Measurements from ENCODE around the gene FN1. TPM values are rescaled to one million over a fixed set of nuclear protein-coding genes. Genes with fewer than 3 reads are reported as not detected.

Gene FN1
- total RNA-seq, 6 experiments from 2014 or later: 938 to 2,279 (median 1,324) TPM

DNA sequence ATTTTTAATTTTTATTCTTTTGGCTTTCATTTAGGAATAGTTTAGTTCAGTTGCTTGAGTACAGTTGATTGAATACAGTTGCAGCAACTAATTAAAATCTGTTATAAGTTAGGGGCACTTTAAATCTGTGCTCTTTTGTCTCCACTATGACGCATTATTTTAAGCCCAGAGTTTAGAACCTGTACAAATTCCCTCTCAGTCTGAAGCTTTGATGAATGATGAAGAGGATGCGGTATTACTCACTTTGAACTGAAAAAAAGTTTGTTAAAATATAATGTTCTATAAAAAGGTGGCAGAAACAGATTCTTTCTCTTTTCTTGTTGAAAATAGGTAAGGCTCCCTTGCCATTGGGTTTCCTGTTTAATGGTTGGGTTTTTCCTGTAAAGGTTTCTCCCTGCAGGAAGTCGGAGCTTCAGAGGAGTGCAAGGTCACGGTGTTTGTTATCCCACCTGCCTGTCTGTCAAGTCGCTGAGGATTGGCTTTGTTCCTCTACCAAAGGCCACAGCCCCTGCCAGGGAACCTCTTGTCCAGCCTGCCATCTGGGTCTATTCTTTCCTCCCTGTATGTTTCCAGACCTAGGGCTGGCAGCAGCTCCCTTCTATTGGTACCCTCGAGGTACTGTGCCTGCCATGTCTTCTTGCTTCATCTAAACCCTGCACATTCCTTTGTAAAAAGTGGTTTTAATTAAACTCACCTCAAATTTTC, 43.8 kb upstream of the FN1 start:
- 72% methylated on average over 6 of the region's 6 CpGs for WGBS (ENCODE audit: insufficient coverage, low coverage, low lambda C conversion rate, missing lambda C conversion rate)
- no peaks in the 10 kb centered on the region for H3K36me3 ChIP-seq
- no peaks in the 10 kb centered on the region for H3K4me1 ChIP-seq
- H3K27ac ChIP-seq: no peak overlapping the region
- TF ChIP-seq, protein P1, sequence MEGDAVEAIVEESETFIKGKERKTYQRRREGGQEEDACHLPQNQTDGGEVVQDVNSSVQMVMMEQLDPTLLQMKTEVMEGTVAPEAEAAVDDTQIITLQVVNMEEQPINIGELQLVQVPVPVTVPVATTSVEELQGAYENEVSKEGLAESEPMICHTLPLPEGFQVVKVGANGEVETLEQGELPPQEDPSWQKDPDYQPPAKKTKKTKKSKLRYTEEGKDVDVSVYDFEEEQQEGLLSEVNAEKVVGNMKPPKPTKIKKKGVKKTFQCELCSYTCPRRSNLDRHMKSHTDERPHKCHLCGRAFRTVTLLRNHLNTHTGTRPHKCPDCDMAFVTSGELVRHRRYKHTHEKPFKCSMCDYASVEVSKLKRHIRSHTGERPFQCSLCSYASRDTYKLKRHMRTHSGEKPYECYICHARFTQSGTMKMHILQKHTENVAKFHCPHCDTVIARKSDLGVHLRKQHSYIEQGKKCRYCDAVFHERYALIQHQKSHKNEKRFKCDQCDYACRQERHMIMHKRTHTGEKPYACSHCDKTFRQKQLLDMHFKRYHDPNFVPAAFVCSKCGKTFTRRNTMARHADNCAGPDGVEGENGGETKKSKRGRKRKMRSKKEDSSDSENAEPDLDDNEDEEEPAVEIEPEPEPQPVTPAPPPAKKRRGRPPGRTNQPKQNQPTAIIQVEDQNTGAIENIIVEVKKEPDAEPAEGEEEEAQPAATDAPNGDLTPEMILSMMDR (IDR thresholded peaks at IDR 0.05): no peak
- no peak for TF ChIP-seq POLR2A (IDR thresholded peaks at IDR 0.05)
- intact Hi-C loops (cut with DNase I): no loop called here
- DNase-seq (no peak), ATAC-seq (no peak)
- H3K4me3 ChIP-seq: no peak overlapping the region
- H3K27me3 ChIP-seq: peaks cover 0 to 8% of the 10 kb centered on the region in 2 donors
- H3K9me3 ChIP-seq: no peaks in the 10 kb centered on the region

DNA sequence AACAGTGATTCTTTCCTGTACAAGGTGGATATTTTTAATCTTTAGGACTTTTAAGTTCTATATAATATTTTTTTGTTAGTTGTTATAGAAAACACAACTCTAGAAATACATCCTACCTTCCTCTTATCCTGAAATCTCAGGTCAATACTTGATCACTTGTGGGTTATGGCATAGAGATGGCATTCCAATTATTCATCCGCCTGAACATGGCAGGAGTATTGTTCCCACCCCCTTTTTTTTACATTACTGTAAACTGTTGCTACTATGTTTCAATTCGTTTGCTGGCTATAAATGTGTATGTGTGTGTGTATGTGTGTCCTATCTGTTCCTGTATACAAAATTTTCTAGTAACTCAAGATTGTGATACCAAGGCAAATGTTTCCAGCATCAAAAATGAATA, 43.3 kb upstream of the FN1 start:
- Histone ChIP-seq H3K27ac (no peak overlapping the region), H3K4me1 (no peaks in the 10 kb centered on the region), H3K36me3 (no peaks in the 10 kb centered on the region), H3K9me3 (no peaks in the 10 kb centered on the region), H3K27me3 (peaks cover 0 to 8% of the 10 kb centered on the region in 2 donors), H3K4me3 (no peak overlapping the region)
- 81% methylated on average over 2 of the region's 2 CpGs for WGBS (ENCODE audit: insufficient coverage, low coverage, low lambda C conversion rate, missing lambda C conversion rate)
- DNase-seq: no peak
- no peak for ATAC-seq
- intact Hi-C loops (cut with DNase I): no loop called here
- TF ChIP-seq, protein P1 (IDR thresholded peaks at IDR 0.05): no peak
- no peak for TF ChIP-seq POLR2A (IDR thresholded peaks at IDR 0.05)

DNA sequence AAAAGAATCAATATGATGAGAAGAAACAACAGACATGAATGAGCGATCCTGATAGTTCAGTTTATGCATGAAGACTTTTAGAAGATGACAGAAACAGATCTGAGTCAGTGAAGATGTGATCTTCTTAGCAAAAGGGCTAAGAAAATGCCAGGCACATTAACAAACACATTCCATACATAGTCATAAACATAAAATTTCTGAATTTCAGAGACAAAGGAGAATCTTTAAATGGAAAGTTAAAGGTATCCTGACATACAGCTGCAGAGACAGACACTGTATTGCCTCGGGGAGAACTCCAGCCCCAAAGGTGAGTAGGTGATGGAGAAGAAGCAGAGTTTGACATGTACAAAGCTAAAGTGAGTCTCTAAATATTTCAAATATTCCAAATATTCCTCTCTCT, 40.6 kb upstream of the FN1 start:
- 57% methylated on average over 2 of the region's 2 CpGs for WGBS (ENCODE audit: insufficient coverage, low coverage, low lambda C conversion rate, missing lambda C conversion rate)
- Histone ChIP-seq H3K4me1 (no peaks in the 10 kb centered on the region), H3K4me3 (no peak overlapping the region), H3K36me3 (no peaks in the 10 kb centered on the region), H3K9me3 (no peaks in the 10 kb centered on the region), H3K27ac (no peak overlapping the region), H3K27me3 (no peaks in the 10 kb centered on the region)
- ATAC-seq: no peak
- intact Hi-C loops (cut with DNase I): no loop called here
- no peak for TF ChIP-seq POLR2A (IDR thresholded peaks at IDR 0.05)
- TF ChIP-seq, protein P1 (IDR thresholded peaks at IDR 0.05): no peak
- DNase-seq: no peak

DNA sequence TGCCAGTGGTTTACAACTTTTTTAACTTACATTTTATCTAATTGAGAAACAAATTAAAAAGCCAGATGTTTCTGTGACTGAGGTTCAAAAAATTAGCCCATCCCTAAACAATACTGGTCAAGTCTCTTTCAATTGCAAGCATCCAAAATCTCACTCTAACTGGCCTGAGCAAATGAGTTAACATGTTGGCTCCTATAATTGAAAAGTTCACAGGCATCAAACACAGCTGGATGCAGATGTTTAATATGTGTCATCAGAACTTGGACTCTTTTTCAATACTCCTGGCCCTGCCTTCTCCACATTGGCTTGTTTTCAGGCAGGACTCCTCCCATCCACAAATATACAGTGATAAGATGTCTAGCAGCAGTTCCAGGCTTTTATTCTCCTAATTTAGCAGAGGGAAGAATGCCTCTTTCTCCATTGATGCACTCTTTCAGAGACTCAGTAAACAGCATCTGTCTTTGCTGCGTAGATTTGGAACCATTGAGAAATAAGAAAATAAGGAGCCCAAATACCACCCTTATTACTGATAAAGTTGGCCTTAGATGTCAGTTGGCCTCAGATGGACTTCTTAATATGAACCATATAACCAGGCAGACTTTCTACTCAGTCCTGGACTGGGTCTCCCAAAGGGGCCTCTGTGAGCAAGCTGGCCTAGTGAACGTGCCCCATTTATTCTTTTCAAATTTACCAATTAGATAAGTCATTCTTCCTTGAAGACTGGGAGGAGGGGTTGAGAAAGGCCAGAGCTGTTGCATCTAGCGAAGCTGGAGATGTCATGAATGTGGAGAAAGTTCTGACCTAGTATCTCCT, 30.4 kb upstream of the FN1 start:
- intact Hi-C loops (cut with DNase I): no loop called here
- WGBS (ENCODE audit: insufficient coverage, low coverage, low lambda C conversion rate, missing lambda C conversion rate): 70% methylated on average over 3 of the region's 3 CpGs

More for the DNA sequence above, 30.4 kb upstream of the FN1 start:
- Histone ChIP-seq H3K4me3 (no peak overlapping the region), H3K27ac (no peak overlapping the region), H3K27me3 (no peaks in the 10 kb centered on the region), H3K9me3 (no peaks in the 10 kb centered on the region), H3K4me1 (no peaks in the 10 kb centered on the region), H3K36me3 (no peaks in the 10 kb centered on the region)
- DNase-seq: no peak
- TF ChIP-seq, protein P1 (IDR thresholded peaks at IDR 0.05): no peak
- TF ChIP-seq POLR2A (IDR thresholded peaks at IDR 0.05): no peak
- ATAC-seq: no peak
